ENCODE results near the gene KLK15.

Gene KLK15

DNA sequence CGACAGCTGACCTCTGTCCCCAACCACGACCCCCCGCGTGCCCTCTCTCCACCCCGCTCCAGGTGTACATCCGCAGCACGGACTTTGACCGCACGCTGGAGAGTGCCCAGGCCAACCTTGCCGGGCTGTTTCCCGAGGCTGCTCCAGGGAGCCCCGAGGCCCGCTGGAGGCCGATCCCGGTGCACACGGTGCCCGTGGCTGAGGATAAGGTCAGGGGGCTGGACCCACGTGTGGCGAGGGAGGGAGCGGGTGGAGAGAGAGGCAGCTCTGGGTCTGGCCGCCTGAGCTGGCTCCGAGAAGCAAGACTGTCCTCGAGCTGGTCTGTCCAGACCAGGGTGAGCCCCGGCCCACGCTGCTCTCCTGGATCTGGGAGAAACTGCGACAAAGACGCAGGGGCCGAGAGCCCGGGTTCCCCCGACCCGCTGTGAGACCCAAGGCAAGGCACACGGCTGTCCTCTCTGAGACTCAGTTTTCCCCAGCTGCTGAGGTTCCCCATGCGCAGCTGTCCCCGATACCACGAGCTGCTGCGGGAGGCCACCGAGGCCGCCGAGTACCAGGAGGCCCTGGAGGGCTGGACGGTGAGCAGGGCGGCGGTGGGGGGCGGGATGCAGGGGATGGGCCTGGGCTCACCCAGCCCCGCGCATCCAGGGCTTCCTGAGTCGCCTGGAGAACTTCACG is 41.6 kb downstream of the KLK15 start:
- no peak overlapping the region for H2AFZ ChIP-seq (ENCODE audit: low read length)
- H3K9me3 ChIP-seq (ENCODE audit: low read length) = no peaks in the 10 kb centered on the region
- peaks cover 15% of the 10 kb centered on the region; the same call in 1 of the 2 replicates for H3K36me3 ChIP-seq (ENCODE audit: insufficient read depth, low read length)
- no peaks in the 10 kb centered on the region for H4K20me1 ChIP-seq (ENCODE audit: insufficient read depth, low read length)
- no peak overlapping the region for H3K9ac ChIP-seq (ENCODE audit: low read length)
- H3K4me1 ChIP-seq (ENCODE audit: insufficient read depth, low read length, severe bottlenecking) = peaks cover 5% of the 10 kb centered on the region
- no peaks in the 10 kb centered on the region for H3K79me2 ChIP-seq (ENCODE audit: insufficient read depth, low read length)
- H3K4me3 ChIP-seq (ENCODE audit: low read depth, low read length, poor library complexity, severe bottlenecking) = no peak overlapping the region
- TF ChIP-seq, protein P1, sequence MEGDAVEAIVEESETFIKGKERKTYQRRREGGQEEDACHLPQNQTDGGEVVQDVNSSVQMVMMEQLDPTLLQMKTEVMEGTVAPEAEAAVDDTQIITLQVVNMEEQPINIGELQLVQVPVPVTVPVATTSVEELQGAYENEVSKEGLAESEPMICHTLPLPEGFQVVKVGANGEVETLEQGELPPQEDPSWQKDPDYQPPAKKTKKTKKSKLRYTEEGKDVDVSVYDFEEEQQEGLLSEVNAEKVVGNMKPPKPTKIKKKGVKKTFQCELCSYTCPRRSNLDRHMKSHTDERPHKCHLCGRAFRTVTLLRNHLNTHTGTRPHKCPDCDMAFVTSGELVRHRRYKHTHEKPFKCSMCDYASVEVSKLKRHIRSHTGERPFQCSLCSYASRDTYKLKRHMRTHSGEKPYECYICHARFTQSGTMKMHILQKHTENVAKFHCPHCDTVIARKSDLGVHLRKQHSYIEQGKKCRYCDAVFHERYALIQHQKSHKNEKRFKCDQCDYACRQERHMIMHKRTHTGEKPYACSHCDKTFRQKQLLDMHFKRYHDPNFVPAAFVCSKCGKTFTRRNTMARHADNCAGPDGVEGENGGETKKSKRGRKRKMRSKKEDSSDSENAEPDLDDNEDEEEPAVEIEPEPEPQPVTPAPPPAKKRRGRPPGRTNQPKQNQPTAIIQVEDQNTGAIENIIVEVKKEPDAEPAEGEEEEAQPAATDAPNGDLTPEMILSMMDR (IDR thresholded peaks at IDR 0.05; ENCODE audit: low read length) = no peak
- TF ChIP-seq EZH2 (IDR thresholded peaks at IDR 0.05; ENCODE audit: borderline replicate concordance, low read length) = no peak
- H3K27me3 ChIP-seq (ENCODE audit: insufficient read depth, low read length) = no peaks in the 10 kb centered on the region
- no peaks in the 10 kb centered on the region for H3K9me2 ChIP-seq (ENCODE audit: low read depth, low read length)
- H3F3A ChIP-seq (ENCODE audit: insufficient read depth, low read length) = no peaks in the 10 kb centered on the region
- no peak overlapping the region for H3K27ac ChIP-seq (ENCODE audit: low read depth, low read length, poor library complexity, severe bottlenecking)
- no peak overlapping the region for H3K4me2 ChIP-seq (ENCODE audit: low read length)

DNA sequence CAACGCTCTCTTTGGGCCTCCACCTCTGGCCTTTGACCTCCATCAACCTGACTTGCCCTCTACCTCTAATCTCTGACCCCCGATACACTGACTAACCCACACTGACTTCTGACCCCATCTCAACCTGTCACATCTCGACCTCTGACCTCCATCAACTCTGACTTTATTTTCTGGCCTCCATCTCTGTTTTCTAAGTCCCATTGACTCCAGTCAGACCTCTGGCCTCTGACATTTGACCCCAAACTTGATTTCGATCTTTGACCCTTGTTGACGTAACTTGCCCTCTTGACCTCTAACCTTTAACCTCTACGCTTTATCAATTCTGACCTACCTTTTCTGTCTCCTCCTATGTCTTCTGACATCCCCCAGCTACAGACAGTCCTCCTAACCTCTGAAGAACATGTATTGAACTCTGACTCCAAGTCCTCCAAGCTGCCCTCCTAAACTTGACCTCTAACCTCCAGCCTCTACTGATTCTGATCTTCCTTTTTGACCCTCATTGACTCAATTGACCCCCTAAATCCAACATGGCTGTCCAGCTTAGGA is 42.4 kb downstream of the KLK15 start:
- Histone ChIP-seq H3K4me2 (ENCODE audit: low read length) (no peak overlapping the region), H3K36me3 (ENCODE audit: insufficient read depth, low read length) (peaks cover 9% of the 10 kb centered on the region; the same call in 1 of the 2 replicates), H3K4me3 (ENCODE audit: low read depth, low read length, poor library complexity, severe bottlenecking) (no peak overlapping the region), H2AFZ (ENCODE audit: low read length) (no peak overlapping the region), H3K9me3 (ENCODE audit: low read length) (no peaks in the 10 kb centered on the region), H3K9ac (ENCODE audit: low read length) (no peak overlapping the region), H3K4me1 (ENCODE audit: insufficient read depth, low read length, severe bottlenecking) (peaks cover 5% of the 10 kb centered on the region), H3K9me2 (ENCODE audit: low read depth, low read length) (no peaks in the 10 kb centered on the region), H3K27me3 (ENCODE audit: insufficient read depth, low read length) (no peaks in the 10 kb centered on the region), H3K27ac (ENCODE audit: low read depth, low read length, poor library complexity, severe bottlenecking) (no peak overlapping the region), H4K20me1 (ENCODE audit: insufficient read depth, low read length) (no peaks in the 10 kb centered on the region), H3K79me2 (ENCODE audit: insufficient read depth, low read length) (no peaks in the 10 kb centered on the region), H3F3A (ENCODE audit: insufficient read depth, low read length) (no peaks in the 10 kb centered on the region)
- TF ChIP-seq EZH2 (IDR thresholded peaks at IDR 0.05; ENCODE audit: borderline replicate concordance, low read length) = no peak
- TF ChIP-seq, protein P1 (IDR thresholded peaks at IDR 0.05; ENCODE audit: low read length) = no peak

DNA sequence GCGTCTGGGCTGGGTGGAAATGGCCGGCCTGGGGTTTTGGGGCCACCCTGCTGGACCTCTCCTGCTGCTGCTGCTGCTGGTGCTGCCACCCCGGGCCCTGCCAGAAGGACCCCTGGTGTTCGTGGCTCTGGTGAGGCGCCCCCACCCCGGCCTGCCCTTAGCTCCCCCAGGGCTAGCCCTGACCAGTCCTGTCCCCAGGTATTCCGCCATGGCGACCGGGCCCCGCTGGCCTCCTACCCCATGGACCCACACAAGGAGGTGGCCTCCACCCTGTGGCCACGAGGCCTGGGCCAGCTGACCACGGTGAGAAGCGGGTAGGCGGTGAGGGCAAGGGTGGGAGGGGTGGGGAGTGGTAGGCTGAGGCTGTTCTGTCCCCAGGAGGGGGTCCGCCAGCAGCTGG is 43.0 kb downstream of the KLK15 start, which contains the start of gene ACP4:
ACP4 (plus strand) TSS at position 20 of the 400 bp plus-strand sequence; CDS start at position 20, 0 bp downstream.
- no peak within 1 kb of the TSS for H2AFZ ChIP-seq (ENCODE audit: low read length)
- no peak within 1 kb of the TSS for H3K27ac ChIP-seq (ENCODE audit: low read depth, low read length, poor library complexity, severe bottlenecking)
- no peaks in the 10 kb centered on the region for H3F3A ChIP-seq (ENCODE audit: insufficient read depth, low read length)
- no peaks in the 10 kb centered on the region for H3K79me2 ChIP-seq (ENCODE audit: insufficient read depth, low read length)
- H3K4me3 ChIP-seq (ENCODE audit: low read depth, low read length, poor library complexity, severe bottlenecking) = no peak within 1 kb of the TSS
- no peak within 1 kb of the TSS for H3K9ac ChIP-seq (ENCODE audit: low read length)
- H4K20me1 ChIP-seq (ENCODE audit: insufficient read depth, low read length) = no peaks in the 10 kb centered on the region
- no peaks in the 10 kb centered on the region for H3K9me2 ChIP-seq (ENCODE audit: low read depth, low read length)
- no peak within 1 kb of the TSS for H3K4me2 ChIP-seq (ENCODE audit: low read length)
- TF ChIP-seq, protein P1 (IDR thresholded peaks at IDR 0.05; ENCODE audit: low read length) = no peak
- no peak for TF ChIP-seq EZH2 (IDR thresholded peaks at IDR 0.05; ENCODE audit: borderline replicate concordance, low read length)
- H3K36me3 ChIP-seq (ENCODE audit: insufficient read depth, low read length) = peaks cover 3% of the 10 kb centered on the region; the same call in 1 of the 2 replicates
- H3K27me3 ChIP-seq (ENCODE audit: insufficient read depth, low read length) = 0 out of 2 replicates have a peak, but pooled peaks cover 2% of the 10 kb centered on the region
- H3K4me1 ChIP-seq (ENCODE audit: insufficient read depth, low read length, severe bottlenecking) = peaks cover 5% of the 10 kb centered on the region
- no peaks in the 10 kb centered on the region for H3K9me3 ChIP-seq (ENCODE audit: low read length)
